Hepatocyte (in vitro differentiated cells): ENCODE measurements around the gene FBXO15.

Experiments used
- EZH2phosphoT487 ChIP-seq: fragments of 200-600 bp; sonication (generic); IDR thresholded peaks from one replicate; pipeline ENCODE4 v1.6.1; 2018; ENCODE audit warnings: antibody characterized with exemption, mild to moderate bottlenecking, low read depth, moderate library complexity; ENCODE audit not compliant: unreplicated experiment, severe bottlenecking
- TF ChIP-seq, protein P1 (sequence below): fragments of 200-600 bp; sonication (generic); IDR thresholded peaks from 2 replicates; pipeline ENCODE4 v1.5.1; 2016; ENCODE audit warnings: antibody characterized with exemption, mild to moderate bottlenecking; ENCODE audit not compliant: poor library complexity

DNA sequence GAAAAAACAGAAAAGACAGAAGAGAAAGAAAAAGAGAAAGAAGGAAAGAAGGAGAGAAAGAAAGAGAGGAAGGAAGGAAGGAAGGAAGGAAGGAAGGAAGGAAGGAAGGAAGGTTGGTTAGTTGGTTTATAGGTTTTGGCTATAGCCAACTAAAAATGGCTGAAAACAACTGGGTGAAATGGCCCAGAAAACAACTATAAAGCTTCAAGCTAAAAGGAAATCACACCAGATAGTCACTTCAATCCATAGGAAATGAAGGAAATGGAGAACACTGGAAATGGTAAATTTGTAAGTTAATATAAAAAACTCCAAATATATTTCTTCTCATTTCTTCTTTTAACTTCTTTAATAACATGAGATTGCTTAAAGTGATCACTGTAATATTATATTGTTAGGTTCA lies 118.5 kb downstream of the FBXO15 start:
- TF ChIP-seq, protein P1, sequence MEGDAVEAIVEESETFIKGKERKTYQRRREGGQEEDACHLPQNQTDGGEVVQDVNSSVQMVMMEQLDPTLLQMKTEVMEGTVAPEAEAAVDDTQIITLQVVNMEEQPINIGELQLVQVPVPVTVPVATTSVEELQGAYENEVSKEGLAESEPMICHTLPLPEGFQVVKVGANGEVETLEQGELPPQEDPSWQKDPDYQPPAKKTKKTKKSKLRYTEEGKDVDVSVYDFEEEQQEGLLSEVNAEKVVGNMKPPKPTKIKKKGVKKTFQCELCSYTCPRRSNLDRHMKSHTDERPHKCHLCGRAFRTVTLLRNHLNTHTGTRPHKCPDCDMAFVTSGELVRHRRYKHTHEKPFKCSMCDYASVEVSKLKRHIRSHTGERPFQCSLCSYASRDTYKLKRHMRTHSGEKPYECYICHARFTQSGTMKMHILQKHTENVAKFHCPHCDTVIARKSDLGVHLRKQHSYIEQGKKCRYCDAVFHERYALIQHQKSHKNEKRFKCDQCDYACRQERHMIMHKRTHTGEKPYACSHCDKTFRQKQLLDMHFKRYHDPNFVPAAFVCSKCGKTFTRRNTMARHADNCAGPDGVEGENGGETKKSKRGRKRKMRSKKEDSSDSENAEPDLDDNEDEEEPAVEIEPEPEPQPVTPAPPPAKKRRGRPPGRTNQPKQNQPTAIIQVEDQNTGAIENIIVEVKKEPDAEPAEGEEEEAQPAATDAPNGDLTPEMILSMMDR = no peak
- TF ChIP-seq EZH2phosphoT487 = no peak
